Caco-2 (cell line): ENCODE data around the gene RAB24. TPM values are rescaled to one million over a fixed set of nuclear protein-coding genes. Genes with fewer than 3 reads are reported as not detected.
A peak's percentile ranks its signal among the peaks of the same experiment; 100 is the strongest.

Experiments
- BruUV-seq: library from RNA; stranded (reverse); fragments of 400-500 nt; replicated peaks from 2 replicates; lab custom pipeline; 2021; lab: Mats Ljungman, UMichigan
- CTCF ChIA-PET: fragments of 300-600 bp; sonication (Branson Sonifier 250); formaldehyde crosslinking; loops from one replicate; lab custom pipeline; 2022; ENCODE audit warnings: antibody characterized with exemption; lab: Charles Lee
- POLR2A ChIA-PET: fragments of 300-600 bp; sonication (Branson Sonifier 250); formaldehyde crosslinking; loops from one replicate; lab custom pipeline; 2022; ENCODE audit warnings: antibody characterized with exemption; lab: Charles Lee
- DNase-seq, 2 experiments: peaks; one replicate each; pipeline versions ENCODE4 v3.0.0 to v3.0.0-alpha.2; 2020 to 2022
- H3K27me3 ChIP-seq: replicated peaks from 2 replicates; pipeline ENCODE4 v1.6.0; 2011; ENCODE audit warnings: low read length; ENCODE audit not compliant: control insufficient read depth, insufficient read depth
- H3K36me3 ChIP-seq: 2 replicates; pipeline ENCODE4 v1.5.1; 2011; ENCODE audit warnings: low read length; ENCODE audit not compliant: control insufficient read depth, insufficient read depth
- H3K4me1 ChIP-seq: fragments of 250-450 bp; sonication (Bioruptor Pico); 2 replicates; pipeline ENCODE4 v1.5.1; 2020; ENCODE audit warnings: mild to moderate bottlenecking
- H3K4me3 ChIP-seq: 2 replicates; pipeline ENCODE4 v1.5.1; 2011; ENCODE audit warnings: low read depth, mild to moderate bottlenecking, control low read depth, low read length
- H3K9me3 ChIP-seq: fragments of 250-450 bp; sonication (Bioruptor Pico); 2 replicates; pipeline ENCODE4 v1.5.1; 2020; ENCODE audit warnings: mild to moderate bottlenecking, moderate library complexity
- H3K27ac Mint-ChIP-seq: one replicate; pipeline ENCODE4 v1.8.0; 2022; ENCODE audit warnings: mixed read lengths; ENCODE audit not compliant: unreplicated experiment
- H3K27me3 Mint-ChIP-seq: one replicate; pipeline ENCODE4 v1.8.0; 2022; ENCODE audit warnings: mixed read lengths; ENCODE audit not compliant: insufficient read depth, unreplicated experiment
- H3K36me3 Mint-ChIP-seq: one replicate; pipeline ENCODE4 v1.8.0; 2022; ENCODE audit warnings: mild to moderate bottlenecking, mixed read lengths; ENCODE audit not compliant: insufficient read depth, unreplicated experiment
- H3K4me1 Mint-ChIP-seq: one replicate; pipeline ENCODE4 v1.8.0; 2022; ENCODE audit warnings: low read depth, mixed read lengths; ENCODE audit not compliant: unreplicated experiment
- H3K4me3 Mint-ChIP-seq: one replicate; pipeline ENCODE4 v1.8.0; 2022; ENCODE audit warnings: mild to moderate bottlenecking, moderate library complexity, mixed read lengths; ENCODE audit not compliant: unreplicated experiment
- H3K9me3 Mint-ChIP-seq: one replicate; pipeline ENCODE4 v1.8.0; 2022; ENCODE audit warnings: mixed read lengths; ENCODE audit not compliant: unreplicated experiment
- CTCF ChIP-seq, 2 experiments: fragments of 200-600 bp in 1 of 2; IDR thresholded peaks; 1 replicate in 1 of 2; 2 replicates in 1 of 2; pipeline versions ENCODE4 v1.5.1 to v1.8.0; 2011 to 2022; ENCODE audit warnings: antibody characterized with exemption in 1 of 2, control low read depth in 1 of 2, inconsistent platforms in 1 of 2, low read depth in 1 of 2, low read length in 1 of 2, mild to moderate bottlenecking in 1 of 2, moderate library complexity in 1 of 2; ENCODE audit not compliant: insufficient read depth in 1 of 2, severe bottlenecking in 1 of 2, unreplicated experiment in 1 of 2
- intact Hi-C: fragments of 100-400 bp; cut with micrococcal nuclease; formaldehyde crosslinking; loops from one replicate; pipeline ENCODE4 v1.10.0; 2022; ENCODE audit not compliant: unreplicated experiment
- total RNA-seq: library from RNA; stranded (reverse); gene quantifications from 2 replicates; pipeline ENCODE4 v1.2.3, GENCODE V29; 2022

The RAB24 gene
- total RNA-seq, 1 experiment from 2014 or later, result 29.9 TPM

- Mint-ChIP-seq H3K9me3 (peaks cover 9% of the 10 kb centered on the region), H3K36me3 (peaks cover 63% of the 10 kb centered on the region), H3K4me3 (no peak overlapping the region), H3K27ac (peak overlapping the region; percentile 95), H3K4me1 (peaks cover 33% of the 10 kb centered on the region), H3K27me3 (no peaks in the 10 kb centered on the region)
- intact Hi-C loops, result no loop called here
- Histone ChIP-seq H3K4me3 (no peak overlapping the region), H3K9me3 (no peaks in the 10 kb centered on the region), H3K4me1 (peaks cover 41% of the 10 kb centered on the region), H3K36me3 (no peaks in the 10 kb centered on the region; the same call in 1 of the 2 replicates), H3K27me3 (no peaks in the 10 kb centered on the region)
- CTCF ChIA-PET, result interaction anchor here (0.8 to 1.5 kb wide), 2 partner anchors 19 to 62 kb away, joined by 3 to 4 read pairs; no protein-coding TSS in a partner anchor
- TF ChIP-seq CTCF (IDR thresholded peaks at IDR 0.05; ENCODE audit: insufficient read depth in 1 of 2, low read depth in 1 of 2, low read length in 1 of 2, severe bottlenecking in 1 of 2, unreplicated experiment in 1 of 2), result no peak
- POLR2A ChIA-PET, result no interaction called here
- BruUV-seq, result no TSS peak
- DNase-seq, result no peak
Observed at GRCh38 chr5:177328545-177329231, 25.2 kb upstream of the RAB24 start.

GRCh38 chr5:177327539-177328522, 24.3 kb upstream of the RAB24 start:
- H3K36me3 ChIP-seq, result no peaks in the 10 kb centered on the region
- H3K9me3 ChIP-seq, result no peaks in the 10 kb centered on the region
- CTCF ChIA-PET, result interaction anchor here (0.6 to 1.5 kb wide), 5 partner anchors 9 to 147 kb away, joined by 3 to 4 read pairs (median 3); no protein-coding TSS in a partner anchor
- peak in 1 of 2 experiments; percentile 18 for DNase-seq
- H3K4me1 ChIP-seq, result peaks cover 41% of the 10 kb centered on the region
- H3K27me3 ChIP-seq, result no peaks in the 10 kb centered on the region
- H3K4me3 ChIP-seq, result no peak overlapping the region
- no peak for TF ChIP-seq CTCF (IDR thresholded peaks at IDR 0.05; ENCODE audit: insufficient read depth in 1 of 2, low read depth in 1 of 2, low read length in 1 of 2, severe bottlenecking in 1 of 2, unreplicated experiment in 1 of 2)
- H3K4me3 Mint-ChIP-seq, result no peak overlapping the region
- no peaks in the 10 kb centered on the region for H3K27me3 Mint-ChIP-seq
- intact Hi-C loops, result no loop called here
- peaks cover 33% of the 10 kb centered on the region for H3K4me1 Mint-ChIP-seq
- H3K36me3 Mint-ChIP-seq, result peaks cover 62% of the 10 kb centered on the region
- POLR2A ChIA-PET, result no interaction called here
- peaks cover 9% of the 10 kb centered on the region for H3K9me3 Mint-ChIP-seq
- no TSS peak for BruUV-seq
- H3K27ac Mint-ChIP-seq, result peak overlapping the region; percentile 95

- Histone ChIP-seq H3K36me3 (no peaks in the 10 kb centered on the region), H3K9me3 (no peaks in the 10 kb centered on the region), H3K4me3 (no peak overlapping the region), H3K27me3 (no peaks in the 10 kb centered on the region), H3K4me1 (peaks cover 41% of the 10 kb centered on the region)
- no peak for TF ChIP-seq CTCF (IDR thresholded peaks at IDR 0.05; ENCODE audit: insufficient read depth in 1 of 2, low read depth in 1 of 2, low read length in 1 of 2, severe bottlenecking in 1 of 2, unreplicated experiment in 1 of 2)
- CTCF ChIA-PET, result interaction anchor here (0.9 to 2.0 kb wide), 5 partner anchors 10 to 52 kb away, joined by 3 to 15 read pairs (median 3); partner anchors contain the start of gene MXD3
- Mint-ChIP-seq H3K27me3 (no peaks in the 10 kb centered on the region), H3K4me1 (peaks cover 33% of the 10 kb centered on the region), H3K27ac (peak overlapping the region; percentile 95), H3K36me3 (peaks cover 54% of the 10 kb centered on the region), H3K4me3 (peak overlapping the region; percentile 2), H3K9me3 (peaks cover 9% of the 10 kb centered on the region)
- no TSS peak for BruUV-seq
- intact Hi-C loops, result loop anchor here (1.0 kb wide), 1 partner anchor 13 kb away; no protein-coding TSS in a partner anchor
- peak; percentile 46 to 70 for DNase-seq
- POLR2A ChIA-PET, result no interaction called here
Observed at GRCh38 chr5:177325868-177326381, 22.4 kb upstream of the RAB24 start.
